Smooth muscle cell (in vitro differentiated cells): Measurements from ENCODE around the gene DAPL1. TPM values are rescaled to one million over a fixed set of nuclear protein-coding genes. Genes with fewer than 3 reads are reported as not detected.

Experiments used
- DNase-seq: peaks from one replicate; lab custom pipeline; 2025; ENCODE audit not compliant: unreplicated experiment; lab: John Stamatoyannopoulos, UW
- H2AFZ ChIP-seq: fragments of 200-600 bp; sonication (generic); 2 replicates; pipeline ENCODE4 v1.6.0; 2016; ENCODE audit warnings: antibody characterized with exemption, low read depth, mild to moderate bottlenecking
- H3F3A ChIP-seq: fragments of 200-600 bp; sonication (generic); 2 replicates; pipeline ENCODE4 v1.6.0; 2017; ENCODE audit warnings: antibody characterized with exemption, low read depth
- H3K27ac ChIP-seq: fragments of 200-600 bp; sonication (generic); 2 replicates; pipeline ENCODE4 v1.5.1; 2016; ENCODE audit warnings: low read depth, mild to moderate bottlenecking
- H3K27me3 ChIP-seq: fragments of 200-600 bp; sonication (generic); 2 replicates; pipeline ENCODE4 v1.6.1; 2016; ENCODE audit warnings: low read depth, mild to moderate bottlenecking
- H3K36me3 ChIP-seq: fragments of 200-600 bp; sonication (generic); 2 replicates; pipeline ENCODE4 v1.5.1; 2016; ENCODE audit warnings: low read depth
- H3K4me1 ChIP-seq: fragments of 200-600 bp; sonication (generic); 2 replicates; pipeline ENCODE4 v1.5.1; 2016; ENCODE audit warnings: low read depth
- H3K4me2 ChIP-seq: fragments of 200-600 bp; sonication (generic); 2 replicates; pipeline ENCODE4 v1.6.0; 2016; ENCODE audit warnings: mild to moderate bottlenecking
- H3K4me3 ChIP-seq: fragments of 200-600 bp; sonication (generic); 2 replicates; pipeline ENCODE4 v1.5.1; 2016; ENCODE audit warnings: mild to moderate bottlenecking
- H3K79me2 ChIP-seq: fragments of 200-600 bp; sonication (generic); 2 replicates; pipeline ENCODE4 v1.6.0; 2016; ENCODE audit warnings: low read depth, mild to moderate bottlenecking
- H3K9ac ChIP-seq: fragments of 200-600 bp; sonication (generic); 2 replicates; pipeline ENCODE4 v1.6.0; 2016; ENCODE audit warnings: low read depth
- H3K9me3 ChIP-seq: fragments of 200-600 bp; sonication (generic); replicated peaks from 2 replicates; pipeline ENCODE4 v1.5.1; 2016; ENCODE audit warnings: low read depth
- H4K20me1 ChIP-seq: fragments of 200-600 bp; sonication (generic); 2 replicates; pipeline ENCODE4 v1.6.0; 2016; ENCODE audit warnings: low read depth
- CTCF ChIP-seq: fragments of 200-600 bp; sonication (generic); IDR thresholded peaks from 2 replicates; pipeline ENCODE4 v1.5.1; 2017; ENCODE audit warnings: borderline replicate concordance, mild to moderate bottlenecking, antibody characterized with exemption; ENCODE audit not compliant: insufficient read depth, poor library complexity, severe bottlenecking
- WGBS: methylation state at CpG from one replicate; pipeline ENCODE4 v1.1.7; 2016; ENCODE audit warnings: low lambda C conversion rate; 5-methylcytosine and 5-hydroxymethylcytosine counted together
- polyA plus RNA-seq: library from polyadenylated mRNA; unstranded; fragments of >200 nt; fragmentation: Nextera tagmentation; extraction: Ambion mirVana; gene quantifications from 2 replicates; pipeline ENCODE4 v1.2.1, GENCODE V29; 2016
- total RNA-seq: library from RNA; depleted of rRNA; stranded (reverse); fragments of >200 nt; gene quantifications from 2 replicates; pipeline ENCODE4 v1.2.3, GENCODE V29; 2014

Gene DAPL1
- total and polyA plus RNA-seq, 2 experiments from 2014 or later, result not detected

GRCh38 chr2:158817588-158817987 is 22.5 kb downstream of the DAPL1 start:
- WGBS, result 15% methylated on average over 3 of the region's 3 CpGs
- peaks cover 6% of the 10 kb centered on the region for H3K4me1 ChIP-seq
- DNase-seq, result no peak
- H3K36me3 ChIP-seq, result no peaks in the 10 kb centered on the region
- H3K9me3 ChIP-seq, result no peaks in the 10 kb centered on the region
- H3K9ac ChIP-seq, result no peak overlapping the region
- no peak overlapping the region for H3K4me3 ChIP-seq
- no peak overlapping the region for H3K4me2 ChIP-seq
- TF ChIP-seq CTCF, result no peak
- no peaks in the 10 kb centered on the region for H3F3A ChIP-seq
- no peak overlapping the region for H3K27ac ChIP-seq
- no peaks in the 10 kb centered on the region for H4K20me1 ChIP-seq
- no peaks in the 10 kb centered on the region for H3K79me2 ChIP-seq
- no peaks in the 10 kb centered on the region for H3K27me3 ChIP-seq
- no peak overlapping the region for H2AFZ ChIP-seq

DNA sequence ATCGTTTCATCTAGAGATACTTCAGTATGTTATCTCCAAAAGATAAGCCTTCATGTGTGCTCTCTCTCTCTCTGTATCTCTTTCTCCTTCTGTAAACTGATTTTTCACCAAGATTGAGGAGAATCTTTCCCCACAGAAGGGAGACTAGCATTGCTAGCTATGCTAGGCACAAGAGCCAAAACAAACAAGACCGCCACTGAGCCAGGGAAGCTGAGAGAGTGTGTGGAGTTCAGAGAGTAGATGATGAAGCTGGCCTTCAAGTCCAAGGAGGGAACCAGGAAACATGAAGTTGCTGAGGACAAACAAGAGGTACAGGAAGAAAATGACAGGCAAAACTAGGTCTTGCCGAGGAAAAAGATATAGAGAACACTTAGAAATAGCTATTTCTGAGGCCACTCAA is 23.4 kb downstream of the DAPL1 start:
- no peak overlapping the region for H3K9ac ChIP-seq
- H3K4me1 ChIP-seq, result peaks cover 9% of the 10 kb centered on the region
- H4K20me1 ChIP-seq, result no peaks in the 10 kb centered on the region
- no peak overlapping the region for H3K4me2 ChIP-seq
- H3F3A ChIP-seq, result no peaks in the 10 kb centered on the region
- H3K4me3 ChIP-seq, result no peak overlapping the region
- H2AFZ ChIP-seq, result no peak overlapping the region
- no peaks in the 10 kb centered on the region for H3K9me3 ChIP-seq
- WGBS, result 90% methylated on average over 3 of the region's 3 CpGs
- no peak for TF ChIP-seq CTCF
- no peak overlapping the region for H3K27ac ChIP-seq
- H3K79me2 ChIP-seq, result no peaks in the 10 kb centered on the region
- no peaks in the 10 kb centered on the region for H3K36me3 ChIP-seq
- DNase-seq, result no peak
- H3K27me3 ChIP-seq, result no peaks in the 10 kb centered on the region

DNA sequence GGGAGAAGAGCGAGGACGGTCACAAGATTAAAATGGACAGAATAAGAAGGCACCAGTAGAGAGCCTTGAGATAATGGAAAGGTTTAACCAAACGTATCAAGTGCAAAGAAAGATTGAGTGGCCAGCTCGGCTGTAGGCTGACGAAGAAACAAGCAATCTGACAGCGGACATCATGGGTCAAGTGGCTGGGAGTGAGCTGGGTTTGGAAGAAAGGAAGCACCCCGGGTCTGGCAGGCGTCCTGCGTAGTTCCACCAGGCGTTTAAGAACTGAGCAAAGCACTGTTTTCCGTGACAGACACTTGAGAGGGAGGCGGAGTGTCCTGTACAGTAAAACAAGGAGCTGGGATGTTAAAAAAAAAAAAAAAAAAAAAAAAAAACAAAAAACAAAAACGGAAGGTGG is 27.1 kb downstream of the DAPL1 start:
- H3K4me1 ChIP-seq, result peaks cover 9% of the 10 kb centered on the region
- H3K27ac ChIP-seq, result no peak overlapping the region
- H3K9ac ChIP-seq, result no peak overlapping the region
- no peak for TF ChIP-seq CTCF
- no peak for DNase-seq
- 50% methylated on average over 13 of the region's 13 CpGs for WGBS
- H3K9me3 ChIP-seq, result no peaks in the 10 kb centered on the region
- H3K36me3 ChIP-seq, result no peaks in the 10 kb centered on the region
- no peaks in the 10 kb centered on the region for H3K27me3 ChIP-seq
- H3K4me3 ChIP-seq, result no peak overlapping the region
- H3K4me2 ChIP-seq, result peak overlapping the region; percentile 63
- H3K79me2 ChIP-seq, result no peaks in the 10 kb centered on the region
- peak overlapping the region; percentile 87 for H2AFZ ChIP-seq
- no peaks in the 10 kb centered on the region for H4K20me1 ChIP-seq
- no peaks in the 10 kb centered on the region for H3F3A ChIP-seq

DNA sequence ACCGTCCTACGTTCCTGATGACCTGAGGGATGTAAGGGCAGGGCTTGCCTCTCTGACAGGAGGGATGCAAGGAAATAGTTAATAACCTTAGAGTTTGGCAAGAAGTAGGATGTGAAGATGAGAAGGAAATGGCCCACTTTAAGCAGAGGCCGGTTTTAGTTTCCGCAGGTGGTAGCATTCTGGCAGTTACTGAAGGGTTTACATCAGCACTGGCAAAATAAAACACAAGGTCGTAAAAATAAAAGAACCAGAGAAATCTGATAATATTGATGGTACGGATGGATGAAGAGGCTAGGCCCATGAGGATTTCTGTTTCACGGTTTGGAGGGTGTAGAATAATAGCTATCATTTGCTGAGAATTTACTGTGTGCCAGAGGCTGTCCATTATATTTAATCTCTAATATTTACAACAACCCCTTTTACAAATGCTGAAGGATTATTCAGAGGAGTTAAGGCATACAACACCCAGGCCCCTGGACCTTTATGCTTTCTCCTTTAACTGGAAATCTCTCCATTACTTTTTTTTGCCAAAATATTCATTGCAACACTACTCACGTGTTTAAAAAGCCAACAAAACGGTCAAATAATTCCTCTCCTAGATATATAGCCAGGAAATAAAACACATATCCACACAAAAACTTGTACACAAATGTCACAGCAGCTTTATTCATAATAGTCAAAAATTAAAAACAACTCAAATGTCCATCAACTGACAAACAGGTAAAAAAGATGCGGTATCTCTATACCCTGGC is 28.5 kb downstream of the DAPL1 start:
- Histone ChIP-seq H3K36me3 (no peaks in the 10 kb centered on the region), H3K9ac (no peak overlapping the region), H3K27me3 (no peaks in the 10 kb centered on the region), H3K79me2 (no peaks in the 10 kb centered on the region), H3K9me3 (no peaks in the 10 kb centered on the region), H3K27ac (no peak overlapping the region), H3K4me1 (peaks cover 13% of the 10 kb centered on the region), H4K20me1 (no peaks in the 10 kb centered on the region), H3K4me3 (no peak overlapping the region), H3K4me2 (no peak overlapping the region), H3F3A (no peaks in the 10 kb centered on the region), H2AFZ (no peak overlapping the region)
- no peak for TF ChIP-seq CTCF
- 76% methylated on average over 10 of the region's 10 CpGs for WGBS
- no peak for DNase-seq
